NCI-H2029 treated with DMSO at 0.1 percent for 48 hours (cell line): ENCODE results near the gene WWC2.

Experiments used
- DNase-seq: peaks from one replicate; lab custom pipeline; 2025; lab: John Stamatoyannopoulos, UW

WWC2 gene

GRCh38 chr4:183202523-183202922 lies 103.5 kb downstream of the WWC2 start:
- no peak for DNase-seq

- DNase-seq = no peak
Measured at GRCh38 chr4:183204793-183205192, 105.7 kb downstream of the WWC2 start.

DNA sequence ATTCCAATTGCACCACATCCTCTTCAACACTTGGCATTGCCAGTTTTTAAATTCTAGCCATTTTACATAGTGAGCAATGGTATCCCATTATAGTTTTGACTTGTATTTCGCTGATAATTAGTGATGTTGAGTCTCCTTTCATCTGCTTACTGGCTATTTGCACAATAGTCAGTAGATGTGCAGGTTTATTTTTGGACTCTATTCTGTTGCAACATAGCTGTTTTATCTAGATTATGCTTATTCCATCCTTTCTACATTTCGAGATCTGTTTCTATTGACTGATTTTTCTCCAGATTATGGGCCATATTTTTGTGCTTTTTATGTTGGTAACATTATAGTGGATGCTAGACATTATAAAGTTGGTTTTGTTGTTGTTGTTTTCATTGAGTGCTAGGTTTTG lies 106.1 kb downstream of the WWC2 start:
- DNase-seq = no peak

- no peak for DNase-seq
Measured at GRCh38 chr4:183205709-183206108, 106.7 kb downstream of the WWC2 start.

DNA sequence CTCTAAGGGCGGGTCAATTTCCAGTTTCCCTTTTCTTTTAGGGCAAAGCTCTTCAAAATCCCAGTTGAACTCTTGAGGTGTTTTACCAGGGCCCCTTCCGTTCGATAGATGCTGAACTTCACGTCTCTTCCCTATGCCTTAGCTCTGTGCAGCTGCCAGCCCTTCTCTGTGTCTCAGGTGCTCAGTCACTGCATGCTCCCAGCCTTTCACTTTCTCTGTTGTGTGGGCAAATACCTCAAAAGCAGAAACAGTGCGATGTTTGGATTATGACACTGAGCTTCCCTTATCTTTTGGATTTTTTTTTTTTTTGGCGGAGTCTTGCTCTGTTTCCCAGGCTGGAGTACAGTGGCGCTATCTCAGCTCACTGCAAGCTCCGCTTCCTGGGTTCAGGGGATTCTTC lies 112.5 kb downstream of the WWC2 start:
- DNase-seq = no peak

GRCh38 chr4:183213996-183214395 lies 114.9 kb downstream of the WWC2 start:
- DNase-seq = no peak

- DNase-seq = no peak
Measured at GRCh38 chr4:183214912-183215488, 115.9 kb downstream of the WWC2 start.

DNA sequence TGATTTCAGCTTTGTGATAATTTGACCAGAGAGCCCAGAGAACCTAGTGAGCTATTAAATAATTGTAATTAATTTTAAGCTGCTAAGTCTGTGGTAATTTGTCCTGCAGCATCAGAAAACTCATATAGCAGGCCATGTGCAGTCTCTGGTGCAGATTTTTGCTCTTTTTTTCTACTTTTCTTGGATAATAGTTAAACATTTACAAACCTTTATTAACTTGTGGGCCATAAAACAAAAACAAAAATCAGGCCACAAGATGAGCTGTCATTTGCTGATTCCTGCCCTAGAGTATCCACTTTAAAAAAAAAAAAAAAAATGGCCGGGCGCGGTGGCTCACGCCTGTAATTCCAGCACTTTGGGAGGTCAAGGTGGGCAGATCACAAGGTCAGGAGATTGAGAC lies 121.2 kb downstream of the WWC2 start:
- DNase-seq = no peak

DNA sequence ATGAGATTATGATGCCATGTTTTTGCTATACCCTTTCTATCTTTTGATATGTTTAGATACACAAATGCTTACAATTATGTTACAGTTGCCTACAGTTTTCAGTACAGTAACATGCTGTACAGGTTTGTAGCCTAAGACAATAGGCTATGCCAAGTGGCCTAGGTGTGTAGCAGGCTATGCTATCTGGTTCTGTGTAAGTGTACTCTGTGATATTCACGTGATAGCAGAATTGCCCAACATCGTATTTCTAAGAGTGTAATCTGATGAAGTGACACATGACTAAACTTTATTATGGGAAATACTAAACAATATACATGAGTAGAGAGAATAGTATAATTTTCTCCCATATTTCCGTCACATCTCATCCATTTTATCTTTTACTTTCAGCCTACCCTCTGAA lies 124.0 kb downstream of the WWC2 start:
- no peak for DNase-seq

DNA sequence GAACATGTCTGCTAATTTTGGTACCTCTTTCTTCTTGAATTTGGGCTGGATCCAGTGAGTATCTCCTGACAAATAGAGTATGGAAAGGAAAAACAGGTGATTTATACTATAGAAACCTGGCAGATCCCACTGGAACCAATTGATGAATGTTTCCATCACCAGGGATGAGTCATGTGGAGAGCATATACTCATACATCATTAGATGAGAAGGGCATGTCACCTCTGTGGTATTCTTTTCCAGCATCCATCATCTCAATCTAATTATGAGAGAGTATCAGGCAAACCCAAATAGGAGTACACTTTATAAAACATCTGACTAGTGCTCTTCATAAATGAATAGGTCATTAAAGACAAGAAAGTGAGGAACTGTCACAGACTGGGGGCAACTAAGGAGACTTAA lies 130.3 kb downstream of the WWC2 start:
- DNase-seq = no peak

DNA sequence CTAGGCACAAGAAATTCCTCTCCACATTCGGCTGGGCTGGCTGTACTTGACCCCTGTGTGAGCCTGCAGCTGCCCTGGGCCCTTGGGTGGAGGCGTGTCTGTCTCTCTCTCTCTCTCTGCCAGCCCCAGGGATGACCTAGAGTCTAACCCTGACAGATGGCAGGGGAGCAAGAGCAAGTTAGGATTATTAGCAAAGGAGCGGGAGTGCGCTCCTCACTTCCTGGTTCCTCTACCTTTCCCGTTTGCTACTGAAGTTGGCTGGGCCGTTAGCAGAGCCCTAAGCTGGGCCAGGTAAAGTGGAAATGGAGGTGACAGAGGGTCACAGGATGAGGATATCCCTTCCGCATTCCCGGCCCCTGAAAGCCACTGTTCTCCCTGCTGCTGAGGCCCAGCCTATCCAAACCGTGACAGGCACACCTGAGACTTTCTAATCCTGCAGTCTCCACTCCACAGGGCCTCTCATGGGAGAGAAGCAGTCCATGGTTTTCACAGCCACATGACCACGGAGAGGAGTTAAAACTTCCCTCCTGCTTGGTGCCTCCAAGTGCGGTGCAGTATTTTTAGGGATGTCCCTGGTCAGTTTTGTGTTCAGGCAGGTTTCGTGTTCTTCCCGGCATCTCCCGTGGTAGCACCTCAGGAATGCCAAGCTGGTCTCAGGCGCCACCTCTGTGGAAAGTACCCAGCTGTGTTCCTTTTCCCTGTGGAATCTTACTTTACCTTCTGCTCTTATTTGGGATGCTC lies 141.7 kb downstream of the WWC2 start:
- no peak for DNase-seq

DNA sequence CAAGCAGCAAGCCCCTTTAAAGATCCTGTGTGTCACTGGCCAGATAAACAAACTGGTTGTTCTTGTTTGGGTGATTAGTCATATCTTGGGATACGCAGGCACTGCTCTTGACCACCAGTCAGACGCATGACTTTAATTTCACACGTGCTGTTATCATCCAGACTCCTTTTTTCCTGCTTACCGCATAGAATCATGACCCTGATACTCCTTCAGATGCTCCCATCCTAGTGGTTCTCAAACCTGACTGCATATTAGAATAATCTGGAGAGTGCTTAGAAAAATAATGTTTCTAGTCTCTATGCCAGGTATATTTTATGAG lies 142.2 kb downstream of the WWC2 start:
- DNase-seq = no peak

DNA sequence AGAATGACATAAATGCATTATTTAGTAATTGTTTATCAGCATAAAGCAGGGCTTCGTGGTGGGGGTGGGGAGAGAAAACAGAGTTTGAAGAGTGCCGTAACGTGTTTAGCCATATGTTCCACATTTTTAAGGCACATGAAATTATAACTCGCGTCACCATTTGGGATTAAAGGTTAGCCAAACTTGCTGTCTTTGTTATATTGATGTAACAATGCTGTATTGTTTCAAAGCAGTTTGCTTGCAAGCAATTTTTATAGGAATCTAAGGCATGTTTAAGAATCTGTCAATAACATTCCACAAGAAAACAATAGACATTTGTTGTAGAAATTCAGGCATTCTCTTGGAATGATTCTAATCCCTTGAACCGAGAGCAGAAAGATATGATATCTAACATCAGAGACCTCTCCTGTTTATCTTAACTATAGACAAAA lies 142.7 kb downstream of the WWC2 start:
- no peak for DNase-seq

- no peak for DNase-seq
Measured at GRCh38 chr4:183242291-183242690, 143.2 kb downstream of the WWC2 start.

DNA sequence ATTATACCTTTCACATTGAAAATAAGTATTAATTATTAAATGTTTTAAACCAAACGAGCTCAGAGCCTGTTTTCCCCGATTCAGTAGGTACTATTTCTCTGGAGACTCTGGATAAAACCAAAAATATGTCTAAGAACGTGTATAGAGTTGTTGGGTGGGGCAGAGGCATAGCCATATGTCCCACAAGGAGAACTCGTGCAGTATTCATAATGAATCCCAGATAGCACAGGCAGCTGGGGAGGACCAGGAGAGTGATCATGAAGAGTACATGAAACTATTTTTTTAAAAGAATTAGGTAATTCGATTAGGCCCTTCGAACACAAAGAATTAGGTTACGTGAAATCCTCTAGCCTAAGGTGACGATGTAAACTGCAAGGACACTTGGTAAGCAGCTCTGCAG lies 145.0 kb downstream of the WWC2 start:
- DNase-seq = no peak

DNA sequence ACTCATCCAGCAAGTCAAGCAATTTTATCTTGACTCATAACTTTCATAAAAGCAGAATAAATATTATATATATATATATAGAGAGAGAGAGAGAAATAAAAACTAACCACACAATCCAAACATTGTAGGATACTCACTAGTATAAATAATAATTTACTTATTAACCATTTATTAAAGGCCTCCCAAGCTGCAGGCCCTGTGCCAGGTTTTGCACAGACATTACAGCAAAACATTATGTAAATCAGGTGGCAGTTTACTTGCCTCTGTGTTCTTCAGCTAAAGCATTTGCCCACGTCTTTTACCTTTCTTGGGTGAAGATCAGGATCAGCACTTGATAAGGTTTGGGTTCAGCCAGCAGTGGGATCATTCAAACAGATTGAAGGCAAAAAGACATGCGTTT lies 145.4 kb downstream of the WWC2 start:
- DNase-seq = no peak

DNA sequence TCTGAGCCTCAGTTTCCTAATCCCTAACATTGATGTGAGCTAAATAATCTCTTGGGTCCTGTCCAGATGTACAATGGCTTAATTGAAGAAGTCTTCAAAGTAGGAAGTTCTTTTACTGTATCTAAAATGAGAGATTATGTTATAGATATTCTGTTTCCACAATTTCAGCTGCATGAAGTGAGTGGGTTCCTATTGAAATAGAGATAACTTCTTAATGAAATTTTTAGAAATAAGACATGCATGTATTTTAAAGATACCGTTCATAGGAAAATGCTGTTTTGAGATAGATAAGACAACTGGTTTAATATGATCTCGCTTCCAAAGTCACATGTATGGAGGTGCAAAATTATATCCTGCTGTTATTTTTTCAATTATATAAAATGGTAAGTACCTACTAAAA lies 149.1 kb downstream of the WWC2 start:
- DNase-seq = no peak

- DNase-seq = no peak
Measured at GRCh38 chr4:183249854-183250253, 150.8 kb downstream of the WWC2 start.

DNA sequence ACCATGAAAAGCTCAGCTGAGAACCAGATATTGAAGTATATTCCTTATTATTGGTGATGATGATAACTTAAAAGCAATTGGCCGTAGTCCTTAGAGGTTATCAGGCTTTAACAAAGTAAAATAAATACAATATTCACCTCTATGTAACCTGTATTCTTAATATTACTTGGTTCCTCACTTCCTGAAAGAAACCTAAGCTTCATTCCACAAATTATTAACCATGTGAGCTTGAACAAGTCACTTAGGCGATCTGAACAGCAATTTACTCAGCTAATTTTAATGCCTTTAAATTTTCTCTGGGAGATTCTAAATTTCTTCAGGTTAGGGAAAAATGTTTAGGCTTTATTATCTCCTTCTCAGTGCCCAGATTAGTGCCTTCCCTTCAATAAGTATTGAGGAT lies 151.8 kb downstream of the WWC2 start:
- DNase-seq = no peak

DNA sequence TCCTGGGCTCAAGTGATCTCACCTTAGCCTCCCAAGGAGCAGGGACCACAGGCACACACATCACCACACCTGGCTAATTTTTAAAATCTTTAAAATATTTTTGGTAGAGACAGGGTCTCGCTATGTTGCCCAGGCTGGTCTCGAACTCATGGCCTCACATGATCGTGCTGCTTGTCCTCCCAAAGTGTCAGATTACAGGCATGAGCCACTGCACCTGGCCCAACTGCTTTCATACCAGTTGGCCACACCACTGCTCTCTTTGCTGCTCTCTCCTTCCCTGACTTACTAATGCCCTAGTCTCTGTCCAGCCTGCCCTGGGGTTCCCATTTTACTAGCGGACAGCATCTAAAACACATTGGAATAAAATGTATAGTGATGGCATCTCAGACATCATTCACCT lies 153.9 kb downstream of the WWC2 start:
- DNase-seq = no peak

- DNase-seq = no peak
Measured at GRCh38 chr4:183253451-183253850, 154.4 kb downstream of the WWC2 start.

DNA sequence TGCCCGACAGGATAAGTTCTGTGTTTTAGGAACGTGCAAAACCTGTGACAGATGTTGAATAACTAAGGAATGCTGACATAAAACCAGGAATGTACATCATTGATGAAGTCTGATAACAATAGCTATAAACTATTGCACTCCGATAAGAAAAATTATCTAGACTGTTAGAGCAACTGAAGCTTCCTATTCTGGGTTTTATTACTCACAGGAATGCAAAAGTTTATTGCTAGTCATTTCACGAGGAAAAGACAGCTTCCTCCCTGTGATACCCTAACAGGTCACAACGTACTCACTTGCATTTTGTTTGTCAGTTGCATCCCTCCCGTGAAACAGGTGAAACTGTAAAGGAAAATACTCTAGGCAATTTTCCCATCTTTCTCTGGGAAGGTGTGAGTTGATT lies 155.1 kb downstream of the WWC2 start:
- no peak for DNase-seq

- DNase-seq = no peak
Measured at GRCh38 chr4:183255487-183255886, 156.4 kb downstream of the WWC2 start.

DNA sequence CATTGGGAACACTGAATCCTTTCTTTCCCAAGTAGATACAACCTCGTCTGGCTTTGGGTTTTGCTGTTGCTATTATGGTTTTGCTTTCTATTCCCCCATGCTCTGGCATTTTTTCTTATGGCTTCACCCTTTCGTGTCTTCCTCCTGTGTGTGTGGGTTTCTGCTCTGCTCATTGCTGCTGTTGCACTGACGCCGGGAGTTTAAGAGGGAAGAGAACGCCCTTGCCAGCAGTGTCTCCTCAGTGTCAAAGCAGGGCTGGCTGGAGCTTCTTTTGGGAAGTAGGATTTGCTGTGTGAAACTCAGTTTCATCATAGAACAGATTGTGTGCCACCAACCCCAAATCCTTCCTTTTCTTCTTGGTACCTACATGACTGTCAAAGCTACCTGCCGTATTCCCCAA lies 157.3 kb downstream of the WWC2 start:
- DNase-seq = no peak
